ENCODE results near the gene NRGN.
A peak's percentile ranks its signal among the peaks of the same experiment; 100 is the strongest.
"Not testable (repeated sequence)": the region's sequence is repeated elsewhere in the genome, so short reads cannot be mapped to it uniquely, and the experiment has no call there.

NRGN gene

GRCh38 chr11:124769806-124770774 lies 30.3 kb downstream of the NRGN start:
- Histone ChIP-seq H3K9me3 (ENCODE audit: control insufficient read depth, low read length) (no peaks in the 10 kb centered on the region), H3K4me1 (ENCODE audit: control insufficient read depth, insufficient read depth, low read length) (peaks cover 13% of the 10 kb centered on the region), H3K27me3 (replicated peaks; ENCODE audit: control insufficient read depth, insufficient read depth, low read length) (no peaks in the 10 kb centered on the region), H3K9ac (ENCODE audit: low read length) (peak overlapping the region; percentile 46), H3K36me3 (ENCODE audit: control insufficient read depth, insufficient read depth, low read length, severe bottlenecking) (peaks cover 6% of the 10 kb centered on the region), H3K4me3 (ENCODE audit: low read length) (no peak overlapping the region)
- peak; percentile 44 for DNase-seq (ENCODE audit: low read depth)

GRCh38 chr11:124770959-124771358 lies 31.2 kb downstream of the NRGN start:
- H3K9me3 ChIP-seq (ENCODE audit: control insufficient read depth, low read length), result not testable (repeated sequence)

GRCh38 chr11:124776865-124777645 lies 37.3 kb downstream of the NRGN start:
- H3K36me3 ChIP-seq (ENCODE audit: control insufficient read depth, insufficient read depth, low read length, severe bottlenecking), result no peaks in the 10 kb centered on the region
- no peaks in the 10 kb centered on the region for H3K27me3 ChIP-seq (replicated peaks; ENCODE audit: control insufficient read depth, insufficient read depth, low read length)
- H3K9me3 ChIP-seq (ENCODE audit: control insufficient read depth, low read length), result no peaks in the 10 kb centered on the region
- no peak overlapping the region for H3K9ac ChIP-seq (ENCODE audit: low read length)
- peaks cover 11% of the 10 kb centered on the region for H3K4me1 ChIP-seq (ENCODE audit: control insufficient read depth, insufficient read depth, low read length)
- H3K4me3 ChIP-seq (ENCODE audit: low read length), result no peak overlapping the region
- no peak for DNase-seq (ENCODE audit: low read depth)

More at GRCh38 chr11:124770959-124771358, 31.2 kb downstream of the NRGN start:
- DNase-seq (ENCODE audit: low read depth); H3K36me3 ChIP-seq (ENCODE audit: control insufficient read depth, insufficient read depth, low read length, severe bottlenecking); H3K4me3 ChIP-seq (ENCODE audit: low read length); H3K27me3 ChIP-seq (replicated peaks; ENCODE audit: control insufficient read depth, insufficient read depth, low read length); H3K9ac ChIP-seq (ENCODE audit: low read length): not testable (repeated sequence)
- peaks cover 13% of the 10 kb centered on the region for H3K4me1 ChIP-seq (ENCODE audit: control insufficient read depth, insufficient read depth, low read length)

- Histone ChIP-seq H3K4me3 (ENCODE audit: low read length) (no peak overlapping the region), H3K9ac (ENCODE audit: low read length) (no peak overlapping the region), H3K27me3 (replicated peaks; ENCODE audit: control insufficient read depth, insufficient read depth, low read length) (no peaks in the 10 kb centered on the region), H3K4me1 (ENCODE audit: control insufficient read depth, insufficient read depth, low read length) (peaks cover 11% of the 10 kb centered on the region), H3K36me3 (ENCODE audit: control insufficient read depth, insufficient read depth, low read length, severe bottlenecking) (no peaks in the 10 kb centered on the region), H3K9me3 (ENCODE audit: control insufficient read depth, low read length) (no peaks in the 10 kb centered on the region)
- no peak for DNase-seq (ENCODE audit: low read depth)
These were observed 38.5 kb downstream of the NRGN start for GRCh38 chr11:124778281-124778680.

- DNase-seq (ENCODE audit: low read depth), result no peak
- no peaks in the 10 kb centered on the region for H3K9me3 ChIP-seq (ENCODE audit: control insufficient read depth, low read length)
- no peaks in the 10 kb centered on the region for H3K36me3 ChIP-seq (ENCODE audit: control insufficient read depth, insufficient read depth, low read length, severe bottlenecking)
- H3K4me3 ChIP-seq (ENCODE audit: low read length), result no peak overlapping the region
- peak overlapping the region; percentile 14 for H3K9ac ChIP-seq (ENCODE audit: low read length)
- H3K27me3 ChIP-seq (replicated peaks; ENCODE audit: control insufficient read depth, insufficient read depth, low read length), result no peaks in the 10 kb centered on the region
- peaks cover 11% of the 10 kb centered on the region for H3K4me1 ChIP-seq (ENCODE audit: control insufficient read depth, insufficient read depth, low read length)
These were observed 39.8 kb downstream of the NRGN start for GRCh38 chr11:124779568-124779967.

GRCh38 chr11:124783002-124783401 lies 43.3 kb downstream of the NRGN start:
- Histone ChIP-seq H3K4me1 (ENCODE audit: control insufficient read depth, insufficient read depth, low read length) (peaks cover 5% of the 10 kb centered on the region), H3K9me3 (ENCODE audit: control insufficient read depth, low read length) (no peaks in the 10 kb centered on the region), H3K4me3 (ENCODE audit: low read length) (no peak overlapping the region), H3K9ac (ENCODE audit: low read length) (no peak overlapping the region), H3K27me3 (replicated peaks; ENCODE audit: control insufficient read depth, insufficient read depth, low read length) (no peaks in the 10 kb centered on the region), H3K36me3 (ENCODE audit: control insufficient read depth, insufficient read depth, low read length, severe bottlenecking) (no peaks in the 10 kb centered on the region)
- no peak for DNase-seq (ENCODE audit: low read depth)

GRCh38 chr11:124784051-124784450 lies 44.3 kb downstream of the NRGN start:
- Histone ChIP-seq H3K36me3 (ENCODE audit: control insufficient read depth, insufficient read depth, low read length, severe bottlenecking) (no peaks in the 10 kb centered on the region), H3K4me3 (ENCODE audit: low read length) (no peak overlapping the region), H3K9me3 (ENCODE audit: control insufficient read depth, low read length) (no peaks in the 10 kb centered on the region), H3K9ac (ENCODE audit: low read length) (no peak overlapping the region), H3K4me1 (ENCODE audit: control insufficient read depth, insufficient read depth, low read length) (peaks cover 5% of the 10 kb centered on the region), H3K27me3 (replicated peaks; ENCODE audit: control insufficient read depth, insufficient read depth, low read length) (no peaks in the 10 kb centered on the region)
- no peak for DNase-seq (ENCODE audit: low read depth)

- H3K4me1 ChIP-seq (ENCODE audit: control insufficient read depth, insufficient read depth, low read length), result peaks cover 12% of the 10 kb centered on the region
- H3K27me3 ChIP-seq (replicated peaks; ENCODE audit: control insufficient read depth, insufficient read depth, low read length), result no peaks in the 10 kb centered on the region
- H3K4me3 ChIP-seq (ENCODE audit: low read length), result no peak overlapping the region
- H3K9ac ChIP-seq (ENCODE audit: low read length), result no peak overlapping the region
- H3K9me3 ChIP-seq (ENCODE audit: control insufficient read depth, low read length), result no peaks in the 10 kb centered on the region
- no peaks in the 10 kb centered on the region for H3K36me3 ChIP-seq (ENCODE audit: control insufficient read depth, insufficient read depth, low read length, severe bottlenecking)
- DNase-seq (ENCODE audit: low read depth), result no peak
These were observed 48.8 kb downstream of the NRGN start for GRCh38 chr11:124788521-124788920.

GRCh38 chr11:124791626-124792341 lies 52.0 kb downstream of the NRGN start:
- Histone ChIP-seq H3K9me3 (ENCODE audit: control insufficient read depth, low read length) (no peaks in the 10 kb centered on the region), H3K27me3 (replicated peaks; ENCODE audit: control insufficient read depth, insufficient read depth, low read length) (no peaks in the 10 kb centered on the region), H3K36me3 (ENCODE audit: control insufficient read depth, insufficient read depth, low read length, severe bottlenecking) (no peaks in the 10 kb centered on the region), H3K9ac (ENCODE audit: low read length) (no peak overlapping the region), H3K4me1 (ENCODE audit: control insufficient read depth, insufficient read depth, low read length) (peaks cover 15% of the 10 kb centered on the region), H3K4me3 (ENCODE audit: low read length) (no peak overlapping the region)
- DNase-seq (ENCODE audit: low read depth), result peak; percentile 45

GRCh38 chr11:124793466-124794278 lies 53.9 kb downstream of the NRGN start:
- Histone ChIP-seq H3K36me3 (ENCODE audit: control insufficient read depth, insufficient read depth, low read length, severe bottlenecking) (no peaks in the 10 kb centered on the region), H3K9me3 (ENCODE audit: control insufficient read depth, low read length) (no peaks in the 10 kb centered on the region), H3K27me3 (replicated peaks; ENCODE audit: control insufficient read depth, insufficient read depth, low read length) (no peaks in the 10 kb centered on the region), H3K4me1 (ENCODE audit: control insufficient read depth, insufficient read depth, low read length) (peaks cover 20% of the 10 kb centered on the region), H3K4me3 (ENCODE audit: low read length) (no peak overlapping the region), H3K9ac (ENCODE audit: low read length) (no peak overlapping the region)
- DNase-seq (ENCODE audit: low read depth), result peak; percentile 73

All from adipocyte (in vitro differentiated cells).